IPS DF 6.9 (cell line): ENCODE measurements around the gene FAM199X.
"Not testable (repeated sequence)": the region's sequence is repeated elsewhere in the genome, so short reads cannot be mapped to it uniquely, and the experiment has no call there.

Source experiments
- DNase-seq: peaks from one replicate; pipeline ENCODE4 v3.0.0-alpha.2; 2013; ENCODE audit warnings: low read depth, low spot score
- H3K27ac ChIP-seq: one replicate; pipeline ENCODE4 v1.5.1; 2013; ENCODE audit warnings: low read length, control low read depth
- H3K27me3 ChIP-seq: 2 replicates; pipeline ENCODE4 v1.6.1; 2013; ENCODE audit warnings: mild to moderate bottlenecking, low read length; ENCODE audit not compliant: control insufficient read depth, insufficient read depth
- H3K36me3 ChIP-seq: 2 replicates; pipeline ENCODE4 v1.6.1; 2013; ENCODE audit warnings: low read length; ENCODE audit not compliant: control insufficient read depth, insufficient read depth
- H3K4me1 ChIP-seq: 2 replicates; pipeline ENCODE4 v1.6.1; 2013; ENCODE audit warnings: low read length; ENCODE audit not compliant: control insufficient read depth, insufficient read depth
- H3K4me3 ChIP-seq: 2 replicates; pipeline ENCODE4 v1.5.1; 2013; ENCODE audit warnings: mild to moderate bottlenecking, low read length
- H3K9me3 ChIP-seq: 2 replicates; pipeline ENCODE4 v1.6.1; 2013; ENCODE audit warnings: low read length, inconsistent platforms; ENCODE audit not compliant: control insufficient read depth, insufficient read depth
- WGBS: extraction: QIAGEN DNeasy Blood & Tissue Kit; methylation state at CpG from one replicate; pipeline ENCODE4 v1.1.7; 2013; ENCODE audit warnings: mixed read lengths, missing lambda C conversion rate; ENCODE audit not compliant: insufficient read length, insufficient coverage; 5-methylcytosine and 5-hydroxymethylcytosine counted together

The FAM199X gene

DNA sequence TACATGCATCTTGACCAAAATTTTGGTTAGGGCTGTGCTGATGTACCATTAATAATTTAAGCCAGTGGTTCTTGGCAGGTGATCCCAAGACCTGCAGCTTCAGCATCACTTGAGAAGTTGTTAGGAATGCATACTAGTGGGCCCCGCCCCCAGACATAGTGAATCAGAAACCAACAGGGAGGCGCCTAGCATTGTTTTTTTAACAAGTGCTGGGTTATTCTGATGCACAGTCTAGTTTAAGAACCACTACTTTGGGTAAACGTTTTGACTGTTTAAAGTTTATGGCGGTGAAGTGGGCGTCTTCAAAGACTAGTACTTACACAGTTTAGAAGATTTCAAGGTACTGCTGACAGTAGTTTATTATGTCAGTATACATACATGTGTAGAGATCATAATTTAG lies 23.6 kb downstream of the FAM199X start:
- no peaks in the 10 kb centered on the region for H3K36me3 ChIP-seq
- H3K27ac ChIP-seq: no peak overlapping the region
- no peaks in the 10 kb centered on the region for H3K4me1 ChIP-seq
- no CpG with 5 or more reads among the region's 5 CpGs for WGBS
- H3K4me3 ChIP-seq: no peak overlapping the region
- no peak for DNase-seq
- no peaks in the 10 kb centered on the region for H3K9me3 ChIP-seq
- no peaks in the 10 kb centered on the region for H3K27me3 ChIP-seq

DNA sequence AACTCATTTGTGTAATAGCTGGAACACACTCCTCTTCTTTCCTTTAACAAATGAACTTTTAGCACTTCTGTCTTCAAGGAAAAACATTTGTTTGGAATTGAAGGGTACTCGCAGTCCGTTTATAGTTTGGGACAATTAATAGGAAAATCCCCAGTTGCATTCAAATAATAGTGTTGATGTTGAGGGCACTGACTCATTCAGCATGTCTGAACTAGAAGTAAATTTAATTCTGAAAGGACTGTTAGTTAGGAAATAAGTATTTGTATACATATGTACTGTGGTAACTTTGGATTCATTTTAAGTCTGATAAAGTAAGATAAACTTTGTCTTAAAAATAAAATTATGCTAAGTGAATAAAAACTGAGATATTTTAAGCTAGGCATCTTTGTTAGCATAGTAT lies 27.2 kb downstream of the FAM199X start:
- H3K36me3 ChIP-seq: no peaks in the 10 kb centered on the region
- WGBS: no CpG with 5 or more reads among the region's 2 CpGs
- no peak for DNase-seq

DNA sequence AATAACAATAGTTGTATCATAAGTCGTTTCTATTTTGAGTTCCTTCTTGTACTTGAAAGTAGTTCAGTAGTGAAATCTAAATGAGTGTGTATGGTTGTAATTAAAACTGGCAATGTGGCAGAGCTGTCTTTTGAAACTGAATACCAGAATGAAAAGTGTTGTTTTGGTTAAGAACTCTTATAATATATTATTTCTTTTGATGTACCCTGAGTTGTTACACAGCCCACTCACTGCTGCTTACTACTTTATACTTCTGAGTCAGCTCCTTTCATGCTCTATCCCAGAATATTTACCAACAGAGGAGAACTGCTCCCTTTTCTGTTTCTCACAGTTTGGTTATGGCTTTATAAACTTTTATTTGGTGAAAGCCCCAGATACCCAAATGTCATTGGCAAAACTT lies 28.8 kb downstream of the FAM199X start:
- H3K36me3 ChIP-seq: no peaks in the 10 kb centered on the region
- no peak overlapping the region for H3K4me3 ChIP-seq
- H3K27me3 ChIP-seq: no peaks in the 10 kb centered on the region
- DNase-seq: no peak
- no peak overlapping the region for H3K27ac ChIP-seq
- WGBS: no CpG with 5 or more reads among the region's 1 CpG
- no peaks in the 10 kb centered on the region for H3K4me1 ChIP-seq
- H3K9me3 ChIP-seq: no peaks in the 10 kb centered on the region

More for the DNA sequence above, 27.2 kb downstream of the FAM199X start:
- Histone ChIP-seq H3K4me3 (no peak overlapping the region), H3K27ac (no peak overlapping the region), H3K4me1 (no peaks in the 10 kb centered on the region), H3K27me3 (no peaks in the 10 kb centered on the region), H3K9me3 (no peaks in the 10 kb centered on the region)

DNA sequence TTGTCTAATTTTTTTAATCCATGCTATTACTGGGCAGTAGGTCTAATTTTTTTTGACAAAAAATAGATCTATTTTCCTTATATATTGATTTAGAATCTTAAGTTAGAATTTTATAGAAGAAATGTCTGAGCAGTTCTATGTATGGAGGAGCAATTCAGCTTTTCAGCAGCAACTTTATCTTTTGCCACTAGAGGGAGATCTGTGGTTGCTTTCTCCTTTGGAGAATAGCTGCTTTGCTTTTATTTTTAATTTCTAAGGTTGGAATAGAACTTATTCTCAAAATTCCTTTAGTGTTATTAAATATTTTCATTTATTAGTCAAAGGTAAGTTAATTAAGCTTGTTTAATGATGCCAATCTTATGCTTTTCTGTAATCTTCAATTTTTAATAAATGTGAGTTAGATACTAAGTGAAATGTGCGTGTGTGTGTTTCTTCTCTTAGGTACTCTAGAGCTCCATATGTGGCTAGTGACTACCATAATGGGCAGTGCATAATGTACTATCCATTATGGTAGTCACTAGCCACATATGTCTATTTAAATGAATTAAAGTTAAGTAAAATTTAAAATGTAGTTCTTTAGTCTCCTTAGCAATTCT lies 29.3 kb downstream of the FAM199X start:
- no peaks in the 10 kb centered on the region for H3K36me3 ChIP-seq
- WGBS: no CpG with 5 or more reads among the region's 1 CpG
- DNase-seq: no peak
- no peak overlapping the region for H3K4me3 ChIP-seq
- H3K27me3 ChIP-seq: no peaks in the 10 kb centered on the region
- H3K4me1 ChIP-seq: no peaks in the 10 kb centered on the region
- no peak overlapping the region for H3K27ac ChIP-seq
- H3K9me3 ChIP-seq: no peaks in the 10 kb centered on the region

DNA sequence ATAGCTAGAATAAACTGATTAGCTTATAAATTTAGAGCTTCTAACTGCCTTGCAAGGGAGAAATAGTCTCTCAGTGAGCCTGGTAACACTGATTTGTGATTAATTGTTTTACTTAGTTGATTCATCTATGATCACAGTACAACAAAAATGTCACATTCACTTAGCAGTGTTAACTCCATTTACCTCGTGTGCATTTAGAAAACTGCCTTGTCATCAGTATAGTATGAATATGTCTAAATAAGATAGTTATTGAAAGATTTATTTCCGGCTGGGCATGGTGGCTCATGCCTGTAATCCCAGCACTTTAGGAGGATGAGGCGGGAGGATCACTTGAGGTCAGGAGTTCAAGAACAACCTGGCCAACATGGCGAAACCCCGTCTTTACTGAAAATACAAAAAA lies 39.3 kb downstream of the FAM199X start:
- Histone ChIP-seq H3K4me3 (no peak overlapping the region), H3K4me1 (no peaks in the 10 kb centered on the region), H3K27ac (no peak overlapping the region), H3K27me3 (no peaks in the 10 kb centered on the region), H3K36me3 (no peaks in the 10 kb centered on the region), H3K9me3 (no peaks in the 10 kb centered on the region)
- no CpG with 5 or more reads among the region's 5 CpGs for WGBS
- DNase-seq: no peak

DNA sequence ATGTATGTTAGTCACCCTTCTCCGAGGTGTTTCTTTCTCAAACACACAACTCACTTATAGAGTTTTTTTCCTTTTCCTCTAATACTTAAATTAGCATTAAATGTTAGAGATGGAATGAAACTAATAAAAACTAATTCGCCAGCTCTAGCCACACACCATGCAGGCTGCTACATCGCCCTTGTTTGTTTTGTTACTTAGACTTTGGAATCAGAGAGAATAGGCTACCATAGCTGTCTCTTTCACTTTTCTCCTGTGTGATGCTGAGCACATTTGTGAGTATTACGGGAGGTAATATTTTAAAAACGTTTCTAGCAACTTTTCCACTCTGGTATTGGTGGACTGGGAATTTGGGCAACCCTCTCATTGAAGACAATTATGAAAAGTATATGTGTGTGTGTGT lies 44.9 kb downstream of the FAM199X start:
- H3K27ac ChIP-seq: no peak overlapping the region
- H3K4me1 ChIP-seq: no peaks in the 10 kb centered on the region
- no peak overlapping the region for H3K4me3 ChIP-seq
- H3K27me3 ChIP-seq: no peaks in the 10 kb centered on the region
- no peaks in the 10 kb centered on the region for H3K9me3 ChIP-seq
- no peaks in the 10 kb centered on the region for H3K36me3 ChIP-seq
- WGBS: no CpG with 5 or more reads among the region's 5 CpGs
- no peak for DNase-seq

DNA sequence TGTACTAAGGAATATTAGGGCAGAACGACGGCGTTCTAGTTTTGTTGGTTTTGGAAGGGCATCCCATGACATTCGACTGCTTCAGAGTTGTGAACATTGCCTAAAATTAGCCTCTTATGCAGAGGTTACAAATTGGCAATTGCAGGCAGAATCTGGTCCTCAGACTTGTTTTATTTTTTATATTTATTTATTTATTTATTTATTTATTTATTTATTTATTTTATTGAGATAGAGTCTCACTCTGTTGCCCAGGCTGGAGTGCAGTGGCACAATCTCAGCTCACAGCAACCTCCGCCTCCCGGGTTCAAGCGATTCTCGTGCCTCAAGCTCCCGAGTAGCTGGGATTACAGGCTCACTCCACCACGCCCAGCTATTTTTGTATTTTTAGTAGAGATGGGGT lies 63.8 kb downstream of the FAM199X start:
- not testable (repeated sequence) for H3K27ac ChIP-seq, H3K9me3 ChIP-seq, H3K36me3 ChIP-seq, H3K4me3 ChIP-seq, H3K4me1 ChIP-seq, DNase-seq, H3K27me3 ChIP-seq
- WGBS: no CpG with 5 or more reads among the region's 10 CpGs
